GM19193 (cell line): Measurements from ENCODE around the gene GATC.

Experiments
- POLR2A ChIP-seq: IDR thresholded peaks from 4 replicates; pipeline ENCODE4 v1.6.1; 2011; ENCODE audit not compliant: insufficient read depth, insufficient read length; ENCODE audit errors: extremely low read depth

Gene GATC

DNA sequence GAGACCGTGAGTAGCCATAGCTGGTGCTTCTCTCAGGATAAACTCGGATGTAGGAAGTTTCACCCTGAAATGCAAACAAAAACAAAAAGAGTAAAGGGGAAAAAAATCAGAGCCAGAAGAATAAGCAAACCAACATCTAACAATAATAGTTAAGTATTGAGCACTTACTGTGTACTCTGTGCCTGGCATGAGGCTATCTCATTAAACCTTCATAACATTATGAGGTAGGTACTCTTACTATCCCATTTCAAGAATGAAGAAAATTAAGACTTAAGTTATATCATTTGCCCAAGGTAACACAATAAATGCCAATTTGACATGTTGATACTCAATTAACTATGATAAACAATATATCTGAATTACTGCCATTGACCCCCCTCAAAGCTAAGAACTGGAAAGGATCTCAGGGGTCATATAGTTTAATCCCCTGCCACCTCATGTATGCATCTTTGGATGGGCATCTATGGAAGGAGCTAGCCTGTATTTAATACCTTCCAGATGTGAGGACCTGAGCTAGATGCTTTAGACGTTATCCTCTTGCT is 15.9 kb downstream of the GATC start:
- TF ChIP-seq POLR2A: no peak

DNA sequence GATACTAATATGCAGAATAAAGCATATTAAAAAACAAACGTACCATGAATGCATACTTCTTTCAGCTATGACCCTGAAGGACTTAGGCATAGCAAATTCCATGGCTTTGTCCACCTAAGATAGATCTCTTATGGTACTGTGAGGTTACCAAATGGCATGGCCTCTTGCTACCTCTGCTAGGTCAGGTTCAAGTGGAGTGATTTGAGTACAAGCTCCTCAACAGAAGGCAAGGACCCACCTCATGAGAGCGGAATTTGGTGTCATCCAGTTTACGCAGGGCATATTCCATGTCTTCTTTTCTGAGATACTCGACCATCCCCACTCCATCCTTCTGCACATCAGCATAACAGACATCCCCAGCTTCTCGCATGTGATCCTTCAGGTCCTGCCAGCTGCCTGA is 17.5 kb downstream of the GATC start:
- TF ChIP-seq POLR2A: peak; percentile 25

DNA sequence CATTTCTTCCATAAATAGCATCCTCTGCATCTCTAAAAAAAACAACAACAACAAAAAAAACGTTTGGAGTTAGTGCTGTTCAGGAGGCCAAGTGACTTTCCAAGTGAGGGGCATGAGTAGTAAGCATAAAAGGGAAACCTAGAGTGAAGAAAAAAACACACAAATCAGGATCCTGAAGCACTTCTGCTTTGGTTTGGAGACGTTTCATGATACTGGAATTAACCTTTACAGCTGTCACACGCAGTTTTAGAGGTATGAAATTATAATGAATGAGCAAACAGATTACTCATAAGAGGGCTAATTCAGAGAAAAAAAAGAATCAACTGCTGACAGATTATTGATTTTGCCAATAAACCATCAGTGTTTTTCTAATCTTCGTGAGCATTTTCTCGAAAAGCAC is 19.5 kb downstream of the GATC start:
- no peak for TF ChIP-seq POLR2A

DNA sequence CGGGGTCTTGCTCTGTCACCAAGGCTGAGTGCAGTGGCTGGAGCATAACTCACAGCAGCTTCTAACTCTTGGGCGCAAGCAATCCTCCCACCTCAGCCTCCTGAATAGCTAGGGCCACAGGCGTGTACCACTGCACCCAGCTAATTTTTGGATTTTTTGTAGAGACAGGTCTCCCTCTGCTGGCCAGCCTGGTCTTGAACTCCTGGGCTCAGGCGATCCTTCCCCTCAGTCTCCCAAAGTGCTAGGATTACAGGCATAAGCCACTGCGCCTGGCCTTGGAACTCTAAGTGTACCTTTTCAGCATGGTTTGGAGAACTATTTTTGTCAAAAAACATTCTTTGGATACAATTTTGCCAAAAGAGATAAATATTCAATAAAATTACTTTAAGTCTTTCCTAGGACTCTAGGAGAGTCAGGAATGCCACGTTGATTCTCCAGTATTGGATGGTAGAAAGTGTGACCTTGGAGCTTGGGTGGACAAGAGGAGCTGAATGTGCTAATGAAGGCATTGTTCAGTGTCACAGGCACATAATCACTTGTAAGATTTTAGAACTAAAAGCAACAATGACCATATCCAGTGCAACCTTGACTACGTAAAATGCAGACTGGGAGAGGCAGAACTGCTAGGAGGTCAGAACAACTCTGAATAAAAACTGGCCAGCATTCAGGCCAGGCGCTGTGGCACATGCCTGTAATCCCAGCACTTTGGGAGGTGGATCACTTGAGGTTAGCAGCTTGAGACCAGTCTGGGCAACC is 20.5 kb downstream of the GATC start:
- no peak for TF ChIP-seq POLR2A

DNA sequence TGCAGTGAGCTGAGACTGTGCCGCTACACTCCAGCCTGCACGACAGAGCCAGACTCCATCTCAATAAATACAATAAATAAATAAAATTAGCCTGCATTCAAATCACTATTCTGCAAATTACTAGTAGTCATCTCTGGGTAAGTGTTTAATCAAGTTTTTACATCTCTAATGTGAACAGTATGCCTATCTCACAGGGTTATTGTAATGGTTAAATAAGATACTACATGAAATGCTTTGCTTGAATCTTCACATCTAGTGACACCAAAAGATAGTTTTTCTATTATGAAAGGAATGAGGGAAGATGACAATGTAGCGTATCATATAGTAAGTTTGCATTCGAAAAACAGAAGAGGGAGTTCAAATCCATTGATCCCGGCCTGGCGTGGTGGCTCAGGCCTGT is 21.2 kb downstream of the GATC start:
- no peak for TF ChIP-seq POLR2A

DNA sequence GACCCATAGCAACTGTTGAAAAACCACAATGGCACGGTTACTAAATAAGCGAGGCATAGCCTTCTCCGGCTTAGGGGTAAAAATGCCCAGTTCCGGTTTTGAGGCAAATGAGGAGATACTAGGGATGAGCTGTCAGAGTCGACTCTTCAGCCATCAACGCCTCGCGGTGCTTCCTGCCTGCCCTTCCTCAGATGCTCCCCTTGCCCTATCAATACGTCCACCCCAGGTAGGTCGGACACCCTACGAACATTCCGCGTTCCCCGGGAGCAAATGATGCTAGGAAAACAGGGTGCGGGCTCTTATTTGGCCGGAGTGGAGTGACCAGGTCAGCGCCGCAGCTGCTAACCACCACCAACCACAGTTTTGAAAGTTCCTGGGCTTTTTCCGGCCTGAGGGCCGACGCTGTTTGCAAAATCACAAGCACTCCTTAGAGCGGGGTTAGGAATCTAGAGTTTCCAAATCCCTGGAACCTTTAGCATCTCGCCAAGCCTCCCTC is 22.1 kb downstream of the GATC start:
- no peak for TF ChIP-seq POLR2A

DNA sequence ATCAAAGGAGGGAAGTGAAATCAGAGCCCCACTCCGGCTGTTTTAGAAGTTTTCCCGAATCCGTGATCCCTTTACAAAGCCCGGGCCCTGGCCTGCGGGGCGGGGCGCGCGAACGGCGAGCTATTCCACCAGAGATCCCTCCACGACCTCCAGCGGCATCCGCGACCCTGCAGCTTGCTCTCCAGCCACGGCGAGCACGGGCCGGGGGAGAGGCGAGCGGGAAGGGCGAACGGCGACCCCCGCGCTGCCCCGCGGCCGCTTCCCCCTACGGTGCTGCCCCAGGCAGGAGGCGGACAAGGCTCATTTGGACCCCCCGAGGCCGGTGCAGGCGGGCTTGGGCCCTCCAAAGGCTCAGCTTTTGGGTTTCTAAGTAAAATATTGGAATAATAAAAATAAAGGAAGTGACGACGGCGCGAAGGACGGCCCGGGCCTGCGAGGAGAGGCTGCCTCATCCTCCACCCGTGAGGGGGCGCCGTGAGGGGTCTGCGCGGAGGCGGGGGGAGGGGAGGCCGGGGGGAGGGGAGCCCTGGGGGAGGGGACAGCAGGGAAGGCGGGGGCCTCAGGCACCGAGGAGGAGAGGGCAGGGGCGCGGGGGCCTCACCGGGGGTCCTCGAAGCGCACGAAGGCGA is 22.7 kb downstream of the GATC start:
- TF ChIP-seq POLR2A: no peak

DNA sequence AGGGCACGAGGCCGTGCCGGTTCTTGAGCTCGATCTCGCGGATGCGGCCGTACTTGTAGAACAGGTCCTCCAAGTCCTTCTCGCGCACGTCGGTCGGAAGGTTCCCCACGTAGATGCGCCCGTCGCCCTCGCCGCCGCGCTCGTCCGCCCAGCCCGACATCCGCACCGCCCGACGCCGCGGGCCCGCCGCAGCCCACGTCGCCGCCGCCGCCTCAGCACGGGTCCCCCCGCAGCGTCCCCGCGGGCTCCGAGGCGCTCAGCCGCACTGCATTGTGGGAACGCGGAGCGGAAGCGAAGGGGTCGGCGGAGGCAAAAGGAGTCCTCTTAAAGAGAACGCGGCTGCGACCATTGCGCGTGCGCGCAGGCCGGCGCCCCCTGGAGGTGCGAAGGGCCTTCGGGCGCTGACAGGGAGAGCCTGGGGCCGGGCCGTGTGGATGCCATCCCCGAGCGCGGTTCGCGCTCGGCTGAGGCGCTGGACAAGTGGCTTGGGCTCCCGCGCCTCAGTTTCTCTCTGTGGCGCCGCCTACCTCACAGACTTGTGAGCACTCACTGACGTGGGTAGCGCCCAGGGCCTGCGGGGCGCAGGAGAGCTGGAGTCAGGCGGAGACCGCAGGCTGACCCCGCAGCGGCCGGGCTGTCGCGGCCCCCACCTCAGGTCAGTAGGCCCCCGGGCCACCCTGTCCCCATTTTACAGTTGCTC is 23.4 kb downstream of the GATC start, which contains the start of gene SRSF9:
Gene SRSF9, minus strand, starts transcription at position 299 of the 700 bp plus-strand sequence. Its CDS starts 139 bp downstream, at position 160.
- TF ChIP-seq POLR2A: peak; percentile 94

DNA sequence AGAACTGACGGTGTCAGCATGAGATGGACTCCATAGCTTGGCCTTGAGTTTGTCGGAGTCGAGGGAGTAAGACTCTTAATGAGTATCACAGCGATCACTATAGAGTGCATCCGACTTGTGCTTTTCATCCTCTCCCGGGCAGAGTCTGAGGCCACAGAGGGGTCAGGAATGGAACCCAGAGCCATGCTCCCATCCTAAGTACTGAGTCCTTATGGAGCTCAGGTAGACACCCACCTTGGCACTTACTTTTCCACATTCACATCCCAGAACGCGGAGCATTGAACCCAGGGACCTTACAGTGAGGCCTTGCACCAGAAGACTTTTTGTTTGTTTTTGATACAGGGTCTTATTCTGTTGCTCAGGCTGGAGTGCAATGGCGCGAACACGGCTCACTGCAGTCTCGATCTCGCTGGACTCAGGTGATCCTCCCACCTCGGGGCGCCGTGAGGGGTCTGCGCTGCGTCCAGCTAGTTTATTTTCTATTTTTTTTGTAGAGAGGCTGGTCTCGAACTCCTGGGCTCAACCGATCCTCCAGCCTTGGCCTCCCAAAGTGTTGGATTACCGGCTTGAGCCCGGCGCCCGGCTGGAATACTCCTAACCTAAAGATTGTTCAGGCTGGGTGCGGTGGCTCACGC is 24.0 kb downstream of the GATC start:
- TF ChIP-seq POLR2A: no peak

DNA sequence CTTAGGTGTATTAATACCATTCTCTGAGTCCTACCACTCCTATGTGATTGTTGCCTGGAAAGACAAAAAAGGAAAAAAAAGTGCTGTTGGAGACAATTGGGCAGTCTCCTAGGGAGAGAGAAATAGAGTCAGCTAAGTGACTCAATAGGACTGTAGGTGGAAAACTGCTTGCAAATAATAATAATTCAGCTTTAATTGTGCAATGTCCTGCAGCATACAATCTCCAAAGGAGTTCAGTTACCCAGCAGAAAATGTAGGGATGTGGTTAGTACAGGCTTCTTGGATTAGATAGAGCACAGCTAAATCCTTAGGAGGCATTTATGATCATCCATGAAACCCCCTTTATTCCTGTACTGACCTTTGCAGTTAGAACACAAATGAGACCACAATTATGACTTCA is 26.3 kb downstream of the GATC start:
- no peak for TF ChIP-seq POLR2A

DNA sequence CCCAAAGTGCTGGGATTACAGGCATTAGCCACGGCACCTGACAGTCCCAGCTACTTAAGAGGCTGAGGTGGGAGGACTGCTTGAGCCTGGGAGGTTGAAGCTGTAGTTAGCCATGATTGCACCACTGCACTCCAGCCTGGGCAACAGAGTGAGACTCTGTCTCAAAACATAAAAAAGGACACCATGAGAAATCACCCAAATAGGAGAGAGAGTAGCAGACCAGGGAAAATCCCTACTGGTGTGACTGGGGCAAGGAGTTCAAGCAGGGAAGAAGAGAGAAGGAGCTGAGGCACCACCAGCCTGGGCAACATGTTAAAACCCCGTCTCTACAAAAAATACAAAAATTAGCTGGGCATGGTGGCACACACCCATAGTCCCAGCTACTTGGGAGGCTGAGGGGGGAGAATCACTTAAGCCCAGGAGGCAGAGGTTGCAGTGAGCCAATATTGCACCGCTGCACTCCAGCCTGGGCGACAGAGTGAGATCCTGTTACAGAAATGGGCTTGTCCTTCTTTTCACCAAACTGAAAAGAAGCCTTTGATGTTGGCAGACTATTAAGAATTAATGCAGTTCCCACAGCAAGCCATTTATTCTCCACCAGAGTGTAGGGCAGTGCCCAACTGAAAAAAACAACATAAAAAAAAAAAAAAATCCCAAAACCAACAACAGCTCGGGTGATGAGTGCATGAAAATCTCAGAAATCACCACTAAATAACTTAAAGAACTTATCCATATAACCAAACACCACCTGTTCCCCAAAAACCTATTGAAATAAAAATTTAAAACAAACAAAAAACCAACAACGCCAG is 27.8 kb downstream of the GATC start:
- no peak for TF ChIP-seq POLR2A

DNA sequence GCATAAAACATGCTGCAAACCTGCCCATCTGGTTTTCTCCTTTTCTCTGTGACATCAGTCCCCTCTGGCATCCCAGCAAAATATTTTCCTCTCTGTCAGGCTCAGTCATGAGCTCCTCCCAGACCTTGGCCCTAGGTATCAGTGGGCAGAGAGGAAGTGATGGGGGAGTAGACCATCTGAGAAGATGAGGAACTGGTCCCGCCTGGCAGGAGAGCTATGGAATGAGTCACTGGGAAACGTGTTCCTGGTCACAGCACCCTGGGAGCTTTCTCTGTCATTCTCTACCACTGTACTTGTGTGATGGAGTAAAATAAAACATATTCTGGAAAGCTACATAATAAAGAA is 28.3 kb downstream of the GATC start:
- TF ChIP-seq POLR2A: no peak

DNA sequence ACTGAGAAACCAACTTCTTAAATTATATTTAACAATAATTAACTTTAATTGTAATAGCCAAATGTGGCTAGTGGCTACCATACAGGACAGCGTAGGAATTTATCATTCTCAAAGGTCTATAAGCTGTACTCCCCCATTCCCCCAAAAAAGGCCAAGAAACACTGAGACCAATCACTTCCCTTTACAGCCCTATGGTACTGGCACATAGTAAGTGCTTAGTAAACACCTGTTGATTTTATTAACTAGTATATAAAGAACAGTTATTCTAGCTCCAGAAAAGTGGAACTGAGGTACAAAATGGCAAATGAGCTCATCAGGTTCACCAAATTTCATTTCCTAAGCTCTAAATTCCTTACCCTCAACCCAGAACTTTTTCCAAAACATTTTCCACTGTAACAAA is 29.4 kb downstream of the GATC start:
- no peak for TF ChIP-seq POLR2A

DNA sequence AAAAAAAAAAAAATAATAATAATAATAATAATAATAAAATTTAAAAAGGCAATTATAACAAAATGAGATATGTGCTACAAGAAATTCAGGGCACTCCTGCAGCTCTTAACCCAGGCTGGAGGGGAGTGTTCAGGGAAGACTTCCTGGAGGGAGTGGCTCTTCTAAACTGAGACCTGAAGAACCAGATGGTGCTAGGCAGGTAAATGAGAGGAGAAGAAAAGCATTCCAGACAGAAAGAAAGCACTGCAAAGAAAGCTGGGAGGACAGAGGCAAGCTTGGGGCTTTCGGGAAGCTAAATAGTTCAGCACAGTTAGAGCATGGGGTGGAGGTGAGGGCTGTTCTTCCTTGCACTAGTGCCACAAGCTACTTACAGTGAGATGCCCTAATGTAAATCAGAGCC is 33.2 kb downstream of the GATC start:
- no peak for TF ChIP-seq POLR2A
